Midbrain (tissue), 1 donor: ENCODE measurements around the gene NXN.
A peak's percentile ranks its signal among the peaks of the same experiment; 100 is the strongest.
"Not testable (repeated sequence)": the region's sequence is repeated elsewhere in the genome, so short reads cannot be mapped to it uniquely, and the experiment has no call there.

Experiments used
- DNase-seq: peaks from one replicate; lab custom pipeline; 2025; lab: John Stamatoyannopoulos, UW

The NXN gene

DNA sequence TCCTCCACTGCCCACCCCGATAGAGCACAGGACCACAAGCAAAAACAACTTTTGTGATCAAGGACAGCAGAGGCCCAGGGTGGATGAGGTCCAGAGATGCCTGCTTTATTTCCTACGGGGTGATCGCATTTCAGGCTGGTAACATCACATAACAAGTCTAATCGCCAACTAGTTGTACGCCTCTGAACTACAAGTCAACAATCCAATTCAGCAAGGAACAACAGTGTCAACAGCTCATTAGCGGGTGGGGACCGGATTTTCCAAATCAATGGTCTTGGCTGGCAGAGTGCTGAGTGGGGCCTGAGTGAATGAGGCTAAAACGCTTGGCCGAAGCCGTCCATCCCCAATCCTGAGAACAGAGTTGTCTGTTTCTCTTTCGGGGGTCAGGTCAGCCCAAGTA, 180.3 kb downstream of the NXN start:
- DNase-seq, result no peak

DNA sequence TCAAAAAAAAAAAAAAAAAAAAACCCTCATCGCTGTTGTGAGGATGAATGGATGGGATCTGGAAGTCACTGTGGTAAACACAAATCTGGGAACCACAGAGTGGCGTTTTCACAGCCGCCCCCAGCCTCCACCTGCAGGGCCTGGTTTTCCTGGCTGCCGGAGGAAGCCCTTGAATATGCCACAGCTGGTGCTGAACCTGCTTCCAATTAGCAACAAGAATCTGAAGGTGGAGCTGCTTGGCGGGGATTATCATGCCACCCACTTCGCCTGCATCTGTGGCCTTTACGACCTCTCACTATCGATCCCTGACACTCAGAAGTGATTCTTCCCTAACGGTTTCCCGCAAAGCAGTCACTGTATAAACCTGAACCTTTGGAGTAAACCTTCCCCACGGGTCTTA, 181.3 kb downstream of the NXN start:
- no peak for DNase-seq

DNA sequence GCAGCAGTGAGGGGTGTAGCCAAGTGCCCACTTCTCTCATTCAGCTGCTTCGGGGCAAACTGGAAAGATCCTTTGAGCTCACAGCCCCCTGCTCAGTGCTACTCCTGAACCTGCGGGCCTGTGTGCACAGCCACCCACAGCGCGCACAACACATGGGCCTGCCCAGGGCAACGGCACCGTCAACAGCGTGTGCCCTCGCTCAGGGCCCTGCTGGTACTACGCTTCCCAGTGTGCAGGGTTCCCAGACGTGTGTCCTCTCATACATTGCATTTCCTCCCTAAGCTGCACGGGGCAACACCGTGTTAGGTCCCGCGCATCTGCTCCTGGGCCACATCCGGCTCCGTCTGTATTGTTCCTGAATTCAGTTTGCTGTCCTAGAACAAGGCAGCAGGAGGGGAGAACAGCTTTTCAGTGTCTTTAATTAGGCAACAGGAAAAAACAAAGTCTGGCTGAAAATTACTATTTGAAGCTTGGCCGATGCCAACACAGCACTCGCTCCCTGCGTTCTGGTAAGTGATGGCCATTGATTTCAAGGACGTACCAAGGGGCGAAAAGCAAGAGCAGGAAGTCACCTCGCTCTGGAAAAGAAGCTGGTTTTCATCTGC, 182.2 kb downstream of the NXN start:
- no peak for DNase-seq

DNA sequence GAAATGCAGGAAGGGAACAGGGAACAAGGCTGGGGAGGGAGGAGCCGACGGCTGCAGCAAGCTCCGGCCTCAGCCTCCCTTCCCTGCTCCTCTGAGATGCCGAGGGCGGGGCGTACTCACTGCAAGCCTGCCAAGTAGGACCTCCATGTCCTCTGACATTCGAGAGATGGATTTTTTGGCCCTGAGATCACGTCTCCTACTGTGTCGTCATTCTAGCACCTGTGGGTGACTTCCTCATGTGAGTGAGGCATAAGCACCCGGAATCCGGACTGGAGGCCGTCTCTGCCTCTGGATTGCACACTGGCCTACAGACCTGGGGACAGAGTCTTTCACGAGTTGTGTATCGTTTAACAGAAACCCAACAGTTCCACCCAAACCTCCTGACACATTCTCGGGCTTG, 183.0 kb downstream of the NXN start:
- DNase-seq, result no peak

DNA sequence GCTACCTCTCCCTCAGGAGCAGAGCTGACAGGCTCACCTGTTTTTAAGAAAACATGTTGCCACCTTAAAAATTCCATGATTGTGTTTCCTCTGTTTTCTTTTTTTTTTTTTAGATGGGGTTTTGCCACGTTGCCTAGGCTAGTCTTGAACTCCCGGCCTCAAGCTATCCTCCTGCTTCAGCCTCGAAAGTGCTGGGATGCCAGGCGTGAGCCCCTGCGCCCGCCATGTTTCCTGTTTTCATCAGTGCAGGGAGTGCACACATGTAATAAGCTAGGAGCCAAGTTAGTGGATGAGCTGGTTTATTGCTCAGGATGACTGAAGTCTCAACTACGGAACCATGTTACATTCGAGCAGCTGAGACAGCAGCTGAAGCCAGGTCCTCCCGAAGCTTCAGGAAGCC, 183.9 kb downstream of the NXN start:
- no peak for DNase-seq

DNA sequence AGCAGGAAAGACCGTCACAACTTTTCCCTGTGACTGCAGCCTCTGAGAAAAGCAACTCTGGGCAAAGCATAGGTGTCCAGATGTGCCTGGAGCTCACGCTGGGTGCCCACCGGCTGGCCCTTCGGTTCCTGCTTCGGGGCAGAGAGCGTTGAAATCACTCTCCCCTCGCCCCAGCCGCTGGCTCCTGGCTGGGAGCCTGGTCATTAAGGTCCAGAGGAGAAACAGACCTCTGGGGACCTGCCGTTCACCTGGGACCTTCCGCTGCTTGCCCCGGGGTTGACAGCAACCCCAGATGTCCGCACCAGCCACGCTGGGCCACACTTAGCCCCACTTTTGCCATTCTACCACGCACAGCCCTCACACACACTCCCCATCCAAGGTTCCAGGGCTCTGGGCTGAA, 184.3 kb downstream of the NXN start:
- DNase-seq, result no peak

DNA sequence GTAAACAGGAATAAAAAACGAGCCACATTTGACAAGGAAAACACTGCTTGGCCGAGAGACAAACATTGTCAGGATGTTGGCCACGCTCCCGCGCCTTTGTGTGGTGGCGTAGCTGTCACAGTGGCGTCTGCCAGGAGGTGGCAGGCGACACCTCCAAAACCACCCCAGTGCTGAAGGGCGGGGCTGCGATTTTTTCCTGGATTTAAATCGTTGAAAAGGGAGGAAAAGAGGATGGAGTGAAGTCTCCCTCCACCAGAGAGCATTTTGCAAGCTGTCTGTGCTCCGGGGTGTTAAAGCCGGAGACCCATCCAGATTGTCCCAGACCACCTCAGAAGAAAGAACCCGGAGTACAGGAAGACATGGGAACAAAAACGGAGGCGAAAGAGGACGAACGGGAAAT, 184.7 kb downstream of the NXN start:
- DNase-seq, result peak; percentile 88

DNA sequence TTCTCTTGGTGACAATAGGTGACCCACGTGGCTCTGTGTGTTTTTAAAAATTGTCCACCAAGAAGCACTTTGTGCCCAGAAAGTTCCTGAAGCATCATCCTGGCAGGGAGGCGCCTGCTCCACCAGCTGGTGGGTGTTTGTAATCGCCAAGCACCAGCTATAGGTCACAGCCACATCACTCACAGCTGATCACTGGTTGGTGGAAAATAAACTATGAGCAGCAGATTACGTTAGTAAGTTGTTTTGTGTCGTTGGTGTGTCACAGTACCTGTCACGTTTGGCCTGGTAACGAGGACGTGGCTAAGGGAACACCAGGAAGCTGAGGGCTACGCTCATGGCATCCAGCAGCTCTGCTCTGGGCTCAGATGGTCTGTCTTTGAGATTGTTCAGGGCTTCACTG, 187.3 kb downstream of the NXN start:
- no peak for DNase-seq

DNA sequence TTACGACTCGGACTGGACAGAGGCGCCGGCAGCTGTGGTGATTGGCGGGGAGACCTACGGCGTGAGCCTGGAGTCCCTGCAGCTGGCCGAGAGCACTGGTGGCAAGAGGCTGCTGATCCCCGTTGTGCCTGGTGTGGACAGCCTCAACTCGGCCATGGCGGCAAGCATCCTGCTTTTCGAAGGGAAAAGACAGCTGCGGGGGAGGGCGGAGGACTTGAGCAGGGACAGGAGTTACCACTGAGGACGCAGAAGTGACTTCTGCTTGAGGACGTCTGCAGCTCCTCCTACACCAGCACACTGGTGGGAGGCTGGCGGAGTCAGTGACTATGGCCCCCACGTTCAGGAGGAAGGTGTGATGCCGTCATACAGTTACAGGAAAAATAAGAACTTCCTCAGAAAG, 187.7 kb downstream of the NXN start:
- no peak for DNase-seq

DNA sequence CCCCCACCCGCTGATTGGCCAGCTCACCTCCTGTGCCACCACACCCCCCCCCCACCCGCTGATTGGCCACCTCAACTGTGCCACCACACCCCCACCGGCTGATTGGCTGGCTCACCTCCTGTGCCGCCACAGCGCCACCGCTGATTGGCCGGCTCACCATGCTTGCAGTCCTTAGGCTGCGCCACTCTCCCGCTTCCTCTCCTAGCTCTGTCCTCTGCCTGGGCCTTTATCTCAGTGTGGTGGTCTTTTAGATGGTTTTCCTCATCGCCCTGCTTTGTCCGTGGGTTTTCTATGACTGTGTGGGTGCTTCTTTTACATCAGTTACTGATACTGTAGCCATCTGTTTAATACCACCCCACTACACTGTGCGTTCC, 188.7 kb downstream of the NXN start:
- DNase-seq, result not testable (repeated sequence)

DNA sequence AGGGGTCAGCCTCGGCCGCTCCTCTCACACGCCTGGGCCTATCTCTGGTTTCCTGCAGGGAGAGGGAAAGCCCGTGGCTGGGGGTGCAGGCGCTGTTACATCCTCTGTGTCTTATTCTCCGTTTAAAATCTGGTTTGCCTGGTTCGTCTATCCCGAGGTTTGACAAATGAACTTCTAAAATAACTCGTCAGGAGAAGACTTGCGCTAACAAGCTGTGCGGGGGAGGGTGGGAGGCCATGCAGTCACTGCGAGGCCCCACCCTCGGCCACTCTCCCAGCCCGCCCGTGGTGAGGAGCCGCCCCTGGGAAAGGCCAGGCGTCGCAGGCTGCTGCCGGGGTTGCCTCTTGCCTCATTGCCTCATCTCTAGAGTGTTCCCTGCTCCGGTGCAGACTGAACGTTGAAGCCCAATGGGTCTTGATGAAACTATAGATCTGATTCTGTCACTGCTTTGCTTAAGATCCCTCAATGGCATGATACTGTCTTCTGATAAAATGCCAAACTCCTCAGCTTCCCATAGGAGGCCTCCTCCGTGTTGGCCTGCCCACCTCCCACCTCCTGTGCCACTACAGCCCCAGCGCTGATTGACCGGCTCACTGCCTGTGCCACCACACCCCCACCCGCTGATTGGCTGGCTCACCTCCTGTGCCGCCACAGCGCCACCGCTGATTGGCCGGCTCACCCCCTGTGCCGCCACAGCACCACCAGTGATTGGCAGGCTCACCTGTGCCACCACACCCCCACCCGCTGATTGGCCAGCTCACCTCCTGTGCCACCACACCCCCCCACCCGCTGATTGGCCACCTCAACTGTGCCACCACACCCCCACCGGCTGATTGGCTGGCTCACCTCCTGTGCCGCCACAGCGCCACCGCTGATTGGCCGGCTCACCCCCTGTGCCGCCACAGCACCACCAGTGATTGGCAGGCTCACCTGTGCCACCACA, 189.4 kb downstream of the NXN start:
- DNase-seq, result not testable (repeated sequence)

DNA sequence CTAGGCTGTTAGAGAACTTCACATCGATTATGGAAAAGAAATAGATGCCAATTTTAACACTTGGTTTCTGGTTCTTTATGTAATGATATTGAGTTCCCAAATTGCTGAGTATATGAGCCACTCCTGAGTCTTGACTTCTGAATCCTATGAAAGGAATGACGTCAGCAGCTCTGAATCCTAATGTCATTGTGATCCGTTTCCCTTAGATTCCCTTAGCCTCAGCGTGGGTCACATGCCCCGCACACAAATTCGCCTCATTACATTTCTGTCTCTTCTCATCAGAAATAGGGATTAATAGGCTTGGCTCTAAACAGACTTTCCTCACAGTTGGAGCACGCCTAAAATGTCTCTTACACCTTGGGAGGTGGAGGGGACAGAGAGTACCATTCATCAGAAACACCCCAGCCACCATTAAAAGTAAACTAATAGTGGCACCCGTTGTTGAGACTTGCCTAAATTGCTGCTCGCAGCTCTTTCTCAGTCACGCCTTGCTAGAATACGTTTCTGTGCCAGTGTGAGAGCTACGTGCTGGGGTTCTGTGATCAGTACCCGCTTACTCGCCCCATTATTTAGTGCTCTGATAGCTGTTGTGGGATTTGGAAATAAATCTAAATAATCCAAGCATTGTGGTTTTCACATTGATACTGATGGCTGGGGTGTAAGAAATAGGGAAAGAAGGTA, 190.3 kb downstream of the NXN start:
- no peak for DNase-seq

DNA sequence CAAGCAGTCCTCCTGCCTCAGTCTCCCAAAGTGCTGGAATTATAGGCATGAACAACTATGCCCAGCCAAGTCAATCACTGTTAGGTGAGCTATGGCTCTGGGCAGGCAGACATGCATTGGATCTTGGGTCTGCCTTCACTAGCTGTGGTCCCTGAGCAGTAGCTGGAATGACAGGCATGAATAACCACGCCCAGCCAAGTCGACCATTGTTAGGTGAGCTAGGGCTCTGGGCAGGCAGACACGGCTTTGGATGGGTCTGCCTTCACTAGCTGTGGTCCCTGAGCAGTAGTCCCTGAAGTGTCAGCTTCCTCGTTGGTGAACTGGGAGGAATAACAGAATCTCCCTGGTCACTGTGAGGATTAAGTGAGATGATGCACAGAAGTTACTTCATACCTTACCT, 191.0 kb downstream of the NXN start:
- no peak for DNase-seq

DNA sequence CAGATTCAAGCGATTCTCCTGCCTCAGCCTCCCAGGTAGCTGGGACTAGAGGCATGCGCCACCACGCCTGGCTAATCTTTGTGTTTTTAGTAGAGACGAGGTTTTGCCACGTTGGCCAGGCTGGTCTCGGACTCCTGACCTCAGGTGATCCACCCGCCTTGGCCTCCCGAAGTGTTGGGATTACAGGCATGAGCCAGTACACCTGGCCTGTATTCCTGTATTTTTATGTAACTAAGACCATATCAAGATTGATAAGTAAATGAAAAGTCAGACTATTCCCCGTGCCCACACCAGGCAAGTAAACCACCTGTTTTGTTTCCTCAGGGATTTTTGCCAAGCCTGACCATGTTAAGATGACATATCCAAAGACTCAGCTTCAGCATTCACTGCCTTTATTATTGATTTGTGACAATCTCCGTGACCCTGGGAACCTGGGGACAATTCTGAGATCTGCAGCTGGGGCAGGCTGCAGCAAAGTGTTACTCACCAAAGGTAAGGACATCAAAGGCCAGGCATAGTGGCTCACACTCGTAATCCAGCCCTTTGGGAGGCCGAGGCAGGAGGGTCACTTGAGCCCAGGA, 191.8 kb downstream of the NXN start:
- no peak for DNase-seq

DNA sequence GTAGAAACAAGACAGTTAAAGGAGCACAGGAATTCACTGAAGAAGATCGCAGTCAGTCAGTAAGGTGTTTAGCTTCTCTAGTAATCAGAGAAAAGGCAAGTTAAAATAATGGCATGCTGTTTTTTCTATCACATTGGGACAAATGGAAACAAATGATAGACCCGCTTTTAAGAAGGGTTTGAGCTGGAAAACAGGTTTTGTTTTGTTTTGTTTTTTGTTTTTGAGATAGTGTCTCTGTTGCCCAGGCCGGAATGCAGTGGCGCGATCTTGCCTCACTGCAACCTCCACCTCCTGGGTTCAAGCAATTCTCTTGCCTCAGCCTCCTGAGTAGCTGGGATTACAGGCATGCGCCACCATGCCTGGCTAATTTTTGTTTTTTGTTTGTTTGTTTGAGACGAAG, 193.7 kb downstream of the NXN start:
- not testable (repeated sequence) for DNase-seq

DNA sequence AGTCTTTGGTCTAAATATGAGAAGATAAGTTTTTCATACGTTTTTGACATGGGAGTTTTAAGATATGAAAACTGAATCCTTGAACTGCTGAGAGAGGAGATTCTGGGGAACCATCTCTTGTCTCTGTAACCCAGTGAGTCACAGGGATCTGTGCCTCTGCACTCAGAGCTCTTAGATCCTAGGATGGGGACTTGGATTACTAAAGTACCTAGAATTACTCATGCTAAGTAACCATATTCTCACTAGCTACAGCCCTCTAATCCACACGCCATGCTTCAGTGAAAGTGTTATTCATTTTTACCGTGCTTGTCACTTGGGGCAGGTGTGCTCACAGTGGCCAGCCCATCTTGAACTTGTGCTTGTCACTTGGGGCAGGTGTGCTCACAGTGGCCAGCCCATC, 195.4 kb downstream of the NXN start:
- DNase-seq, result no peak

DNA sequence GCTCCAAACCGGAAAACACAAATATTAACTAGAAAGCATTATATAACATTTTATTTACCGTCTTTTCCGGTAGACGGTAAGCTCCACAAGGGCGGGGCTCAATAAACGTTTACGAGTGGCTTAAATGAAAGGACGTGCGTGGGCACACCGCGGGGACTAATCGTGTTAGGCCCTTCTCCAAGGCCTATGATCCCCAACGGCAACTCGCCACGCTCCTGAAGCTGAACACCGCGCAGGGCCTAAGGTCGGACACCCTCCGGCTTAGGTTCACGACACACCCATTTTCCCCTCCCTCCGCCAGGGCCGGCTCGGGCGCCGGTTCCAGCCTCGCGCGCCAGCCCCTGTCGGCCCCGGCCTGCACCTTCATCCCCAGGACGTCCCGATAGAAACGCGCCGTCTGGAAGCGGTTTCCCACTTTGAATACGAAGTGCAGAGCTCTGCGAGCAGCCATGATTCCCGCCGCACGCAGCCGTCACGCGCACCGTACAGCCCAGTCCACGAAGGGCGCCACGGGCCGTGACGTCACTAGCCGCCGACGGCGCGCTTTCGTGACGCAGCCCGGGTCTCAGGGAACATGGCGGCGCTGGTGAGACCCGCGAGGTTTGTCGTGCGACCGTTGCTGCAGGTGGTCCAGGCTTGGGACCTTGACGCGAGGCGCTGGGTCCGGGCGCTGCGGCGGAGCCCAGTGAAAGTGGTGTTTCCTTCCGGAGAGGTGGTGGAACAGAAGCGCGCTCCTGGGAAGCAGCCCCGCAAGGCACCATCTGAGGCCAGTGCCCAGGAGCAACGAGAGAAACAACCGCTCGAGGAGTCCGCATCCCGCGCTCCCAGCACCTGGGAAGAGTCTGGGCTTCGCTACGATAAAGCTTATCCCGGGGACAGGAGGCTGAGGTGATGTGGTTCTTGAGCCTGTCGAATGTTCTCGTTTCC, 197.5 kb downstream of the NXN start, which contains the start of the genes GLOD4 and MRM3:
TSS of gene GLOD4 (minus strand) at position 476 of the 927 bp plus-strand sequence. CDS start at position 451, 25 bp downstream.
TSS of gene MRM3 (plus strand) at position 549 of the 927 bp plus-strand sequence. CDS start at position 575, 26 bp downstream.
- peak; percentile 93 for DNase-seq

DNA sequence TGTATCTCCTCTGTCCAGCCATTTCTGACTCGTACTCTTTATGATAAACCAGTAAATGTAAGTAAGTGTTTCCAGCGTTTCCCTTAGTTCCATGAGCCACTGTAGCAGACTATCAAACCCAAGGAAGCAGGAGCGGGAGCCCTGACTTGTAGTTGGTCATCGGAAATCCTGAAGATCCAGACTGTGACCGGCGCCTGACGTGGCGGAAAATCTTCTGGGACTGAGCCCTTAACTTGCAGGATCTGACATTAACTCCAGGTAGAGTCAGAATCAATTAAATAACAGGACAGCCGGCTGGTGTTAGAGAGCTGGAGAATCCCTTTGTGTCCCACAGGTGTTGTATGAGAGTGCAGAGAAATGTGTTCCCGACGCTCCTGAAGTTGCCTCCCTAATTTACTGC, 201.5 kb downstream of the NXN start:
- no peak for DNase-seq

DNA sequence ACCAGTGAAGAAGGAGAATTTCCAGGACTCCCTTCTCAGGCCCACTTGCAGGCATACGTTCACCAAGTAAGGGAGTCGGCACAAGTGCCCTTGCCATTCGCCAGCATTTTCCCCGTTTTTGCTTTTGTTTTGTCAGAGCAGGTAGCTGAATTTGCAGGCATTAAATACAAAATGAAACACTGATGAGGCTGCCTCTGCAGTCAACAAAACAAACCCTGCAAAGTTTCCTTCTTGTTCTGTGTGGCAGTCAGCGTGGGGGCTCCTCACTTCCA, 205.3 kb downstream of the NXN start:
- DNase-seq, result no peak

DNA sequence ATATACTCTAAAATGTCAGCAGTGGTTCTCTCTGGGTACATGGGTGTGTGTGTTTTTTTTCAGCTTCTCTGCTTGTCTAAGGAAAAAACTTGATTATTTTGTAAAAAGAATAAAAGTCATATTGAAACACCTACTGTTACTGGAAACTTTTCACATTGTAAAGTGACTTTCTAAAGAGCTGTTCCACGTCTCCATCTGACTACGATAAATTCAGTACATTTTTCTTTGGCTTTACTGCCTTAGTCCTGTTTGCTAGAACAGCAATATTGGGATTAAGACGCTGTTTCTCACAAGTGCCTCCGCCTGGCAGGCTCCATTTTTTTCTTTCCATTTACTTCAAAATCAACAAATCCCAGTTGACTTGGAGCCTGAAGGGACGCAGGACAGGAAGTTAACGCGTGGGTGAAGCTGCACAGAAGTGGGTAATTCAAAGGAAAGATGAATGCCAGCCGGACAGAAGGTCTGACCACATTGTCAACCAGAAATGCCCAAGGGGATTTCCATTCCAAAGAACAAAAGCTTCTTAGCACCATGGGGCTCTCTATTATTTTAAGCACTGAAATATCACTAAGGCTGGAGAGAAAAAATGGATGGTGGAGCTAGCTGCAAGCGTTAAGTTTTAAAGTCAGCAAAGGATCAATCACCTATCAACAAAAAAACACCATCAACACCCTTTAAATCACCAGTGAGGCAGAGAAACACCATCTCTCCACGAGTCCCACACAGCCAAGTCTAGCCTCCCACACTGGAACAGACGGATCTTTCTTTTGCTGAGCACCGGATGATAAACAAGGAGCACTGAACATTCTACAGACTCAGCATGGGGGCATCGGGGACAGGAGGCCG, 205.9 kb downstream of the NXN start:
- DNase-seq, result no peak

DNA sequence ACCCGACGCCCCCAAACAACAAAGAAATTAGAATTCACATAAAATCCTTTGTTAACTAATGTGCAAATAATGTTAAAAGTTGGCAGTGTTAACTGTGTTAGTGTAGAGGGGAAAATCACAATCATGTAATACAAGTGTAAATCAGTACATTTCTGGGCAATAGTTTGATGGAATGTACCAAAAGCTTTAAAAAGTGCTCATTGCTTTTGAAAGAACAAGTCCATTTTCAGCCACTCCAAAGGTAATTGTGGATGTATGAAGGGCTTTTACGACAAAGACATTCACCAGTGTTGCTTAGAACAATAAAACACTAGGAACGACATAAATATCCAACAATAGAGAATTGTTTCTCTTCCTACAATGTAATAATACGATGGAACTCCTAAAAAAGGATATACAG, 206.6 kb downstream of the NXN start:
- no peak for DNase-seq
